ENCODE data around the gene TRMT1L. TPM values are rescaled to one million over a fixed set of nuclear protein-coding genes. Genes with fewer than 3 reads are reported as not detected.

TRMT1L gene
- total RNA-seq, 2 experiments from 2014 or later, result 20.5 to 21.4 TPM

GRCh38 chr1:185075476-185075875, 81.3 kb downstream of the TRMT1L start:
- ChIA-PET POLR2A (no interaction called here), CTCF (interaction anchor here (1.0 to 1.8 kb wide), 2 partner anchors 9 to 14 kb away, joined by 3 to 6 read pairs; no protein-coding TSS in a partner anchor)
- H3K36me3 Mint-ChIP-seq (ENCODE audit: low read depth), result peaks cover 10% of the 10 kb centered on the region
- DNase-seq (no peak), ATAC-seq (no peak)
- H3K9me3 Mint-ChIP-seq (ENCODE audit: insufficient read depth), result no peaks in the 10 kb centered on the region
- H3K4me1 Mint-ChIP-seq (ENCODE audit: low read depth), result no peaks in the 10 kb centered on the region
- H3K27me3 Mint-ChIP-seq (ENCODE audit: low read depth), result no peaks in the 10 kb centered on the region
- H3K27ac Mint-ChIP-seq, result no peak overlapping the region
- no peak overlapping the region for H3K4me3 Mint-ChIP-seq

- ChIA-PET CTCF (no interaction called here), POLR2A (no interaction called here)
- no peak for ATAC-seq
Observed at GRCh38 chr1:185074307-185074706, 82.4 kb downstream of the TRMT1L start.

GRCh38 chr1:185073725-185074124, 83.0 kb downstream of the TRMT1L start:
- no peaks in the 10 kb centered on the region for H3K9me3 Mint-ChIP-seq (ENCODE audit: insufficient read depth)
- no peak overlapping the region for H3K27ac Mint-ChIP-seq
- no peaks in the 10 kb centered on the region for H3K4me1 Mint-ChIP-seq (ENCODE audit: low read depth)
- H3K27me3 Mint-ChIP-seq (ENCODE audit: low read depth), result no peaks in the 10 kb centered on the region
- ChIA-PET POLR2A (no interaction called here), CTCF (no interaction called here)
- H3K4me3 Mint-ChIP-seq, result no peak overlapping the region
- no peak for ATAC-seq
- H3K36me3 Mint-ChIP-seq (ENCODE audit: low read depth), result peaks cover 10% of the 10 kb centered on the region
- no peak for DNase-seq

More at GRCh38 chr1:185074307-185074706, 82.4 kb downstream of the TRMT1L start:
- Mint-ChIP-seq H3K36me3 (ENCODE audit: low read depth) (peaks cover 10% of the 10 kb centered on the region), H3K4me1 (ENCODE audit: low read depth) (no peaks in the 10 kb centered on the region), H3K9me3 (ENCODE audit: insufficient read depth) (no peaks in the 10 kb centered on the region), H3K27ac (no peak overlapping the region), H3K27me3 (ENCODE audit: low read depth) (no peaks in the 10 kb centered on the region), H3K4me3 (no peak overlapping the region)
- no peak for DNase-seq

- Mint-ChIP-seq H3K27ac (no peak overlapping the region), H3K27me3 (ENCODE audit: low read depth) (no peaks in the 10 kb centered on the region), H3K36me3 (ENCODE audit: low read depth) (peaks cover 22% of the 10 kb centered on the region), H3K4me1 (ENCODE audit: low read depth) (peaks cover 5% of the 10 kb centered on the region), H3K9me3 (ENCODE audit: insufficient read depth) (no peaks in the 10 kb centered on the region), H3K4me3 (no peak overlapping the region)
- ATAC-seq (no peak), DNase-seq (no peak)
- ChIA-PET CTCF (no interaction called here), POLR2A (no interaction called here)
Observed at GRCh38 chr1:185070051-185070450, 86.7 kb downstream of the TRMT1L start.

GRCh38 chr1:185069202-185069772, 87.5 kb downstream of the TRMT1L start:
- Mint-ChIP-seq H3K9me3 (ENCODE audit: insufficient read depth) (no peaks in the 10 kb centered on the region), H3K4me3 (no peak overlapping the region), H3K27me3 (ENCODE audit: low read depth) (no peaks in the 10 kb centered on the region), H3K4me1 (ENCODE audit: low read depth) (peaks cover 5% of the 10 kb centered on the region), H3K27ac (no peak overlapping the region), H3K36me3 (ENCODE audit: low read depth) (peaks cover 26% of the 10 kb centered on the region)
- DNase-seq, result no peak
- ChIA-PET CTCF (no interaction called here), POLR2A (no interaction called here)
- no peak for ATAC-seq

GRCh38 chr1:185068341-185068740, 88.4 kb downstream of the TRMT1L start:
- POLR2A ChIA-PET, result no interaction called here
- H3K27me3 Mint-ChIP-seq (ENCODE audit: low read depth), result no peaks in the 10 kb centered on the region

More at GRCh38 chr1:185068341-185068740, 88.4 kb downstream of the TRMT1L start:
- H3K4me1 Mint-ChIP-seq (ENCODE audit: low read depth), result peaks cover 5% of the 10 kb centered on the region
- peaks cover 28% of the 10 kb centered on the region for H3K36me3 Mint-ChIP-seq (ENCODE audit: low read depth)
- H3K4me3 Mint-ChIP-seq, result no peak overlapping the region
- H3K9me3 Mint-ChIP-seq (ENCODE audit: insufficient read depth), result no peaks in the 10 kb centered on the region
- CTCF ChIA-PET, result no interaction called here
- ATAC-seq (no peak), DNase-seq (no peak)
- H3K27ac Mint-ChIP-seq, result no peak overlapping the region

Other genes starting within 250 kb of the TRMT1L start
- gene NIBAN1, start 182.4 kb downstream of the TRMT1L start, total RNA-seq, result 10 to 100 TPM; 28.6 to 28.7 TPM
- gene RNF2, start 111.4 kb downstream of the TRMT1L start, total RNA-seq, result 10 to 100 TPM; 18.6 to 22.5 TPM
- gene SWT1, start 214 bp upstream of the TRMT1L start, total RNA-seq, result 1 to 10 TPM; 2.1 to 2.2 TPM
- gene IVNS1ABP, start 160.3 kb upstream of the TRMT1L start, total RNA-seq, result 100 to 1,000 TPM; 216 to 234 TPM

Data from activated CD8-positive, alpha-beta T cell treated with anti-CD3 and anti-CD28 coated beads, Interleukin-2, amount 10 ng/mL, durations not matched to agents 7 days and 5 days (primary cell).